ENCODE data around the gene DUSP8. TPM values are rescaled to one million over a fixed set of nuclear protein-coding genes. Genes with fewer than 3 reads are reported as not detected.

The DUSP8 gene
- total RNA-seq, 1 experiment from 2014 or later = 2.6 TPM

DNA sequence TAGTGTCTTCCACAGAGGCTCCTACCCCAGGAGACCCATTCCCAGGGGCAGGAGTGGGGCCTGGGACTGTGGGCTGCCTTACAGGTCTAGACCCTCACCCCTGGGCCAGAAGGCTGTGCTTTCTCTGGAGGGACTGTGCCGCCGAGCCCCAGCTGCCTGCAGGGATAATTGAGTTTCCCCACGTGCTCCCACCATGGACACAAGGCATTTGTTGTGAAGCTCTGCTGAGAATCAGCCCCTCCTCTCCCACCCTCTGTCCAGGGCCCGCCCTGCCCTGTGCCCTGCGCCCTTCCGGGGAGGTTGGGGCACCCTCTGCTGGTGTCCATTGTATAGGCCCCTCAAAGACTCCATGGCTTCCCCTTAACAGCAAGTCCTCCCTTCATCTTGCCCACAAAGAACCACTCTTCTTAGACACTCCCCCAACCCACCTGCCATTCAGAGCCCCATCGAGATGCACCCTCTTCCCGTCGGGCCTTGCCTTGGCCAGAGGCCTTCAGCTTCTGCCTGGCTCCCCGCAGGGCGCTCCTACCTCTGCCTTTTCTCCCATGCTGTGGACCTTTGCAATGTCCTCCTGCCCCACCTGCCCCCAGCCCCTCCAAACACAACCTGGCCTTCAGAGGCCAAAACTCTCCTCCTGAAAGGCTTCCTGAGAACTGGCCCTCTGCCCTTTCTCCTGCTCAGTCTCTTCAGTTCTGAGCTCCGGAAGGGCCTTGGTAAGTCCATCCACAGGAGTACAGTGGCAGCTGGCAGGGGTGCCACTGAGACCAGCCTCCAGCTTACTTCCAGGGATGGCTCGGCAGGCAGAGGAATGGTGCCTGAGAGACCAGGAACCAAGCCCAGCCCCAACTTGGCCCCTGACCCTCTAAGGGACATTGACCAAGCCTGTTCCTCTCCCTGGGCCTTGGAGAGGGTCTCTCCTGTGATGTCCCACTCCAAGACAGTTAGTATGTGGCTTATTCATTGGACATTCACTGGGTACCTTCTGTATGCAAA lies 22.4 kb downstream of the DUSP8 start:
- H3K9me2 ChIP-seq (ENCODE audit: insufficient read depth) = no peaks in the 10 kb centered on the region
- H3K27me3 ChIP-seq (ENCODE audit: insufficient read depth, low read depth) = peaks cover 8% of the 10 kb centered on the region; the same call in 1 of the 2 replicates
- H2AFZ ChIP-seq = no peak overlapping the region
- no peak for TF ChIP-seq CTCF (conservative IDR thresholded peaks at IDR 0.05)
- TF ChIP-seq EZH2 (IDR thresholded peaks at IDR 0.05; ENCODE audit: low read depth) = no peak
- BruUV-seq (replicated peaks) = no TSS peak
- no peak overlapping the region for H3K4me2 ChIP-seq
- peaks cover 4% of the 10 kb centered on the region for H3K4me1 ChIP-seq (replicated peaks; ENCODE audit: insufficient read depth)
- CTCF ChIA-PET = no interaction called here
- no peak for DNase-seq
- intact Hi-C loops (cut with micrococcal nuclease; ENCODE audit: unreplicated experiment) = loop anchor here (5.0 to 10.0 kb wide), 2 partner anchors 78 to 275 kb away; partner anchors contain the start of gene KRTAP5-5
- H3K36me3 ChIP-seq (ENCODE audit: low read depth) = no peaks in the 10 kb centered on the region
- H3K4me3 ChIP-seq = no peak overlapping the region
- H3K27ac ChIP-seq = no peak overlapping the region
- no peaks in the 10 kb centered on the region for H3K79me2 ChIP-seq (ENCODE audit: low read depth)
- POLR2A ChIA-PET (ENCODE audit: unreplicated experiment) = no interaction called here
- H4K20me1 ChIP-seq (ENCODE audit: insufficient read depth) = no peaks in the 10 kb centered on the region
- H3K9me3 ChIP-seq (ENCODE audit: insufficient read depth, low read depth) = no peaks in the 10 kb centered on the region
- H3F3A ChIP-seq (ENCODE audit: insufficient read depth, low read depth) = no peaks in the 10 kb centered on the region

DNA sequence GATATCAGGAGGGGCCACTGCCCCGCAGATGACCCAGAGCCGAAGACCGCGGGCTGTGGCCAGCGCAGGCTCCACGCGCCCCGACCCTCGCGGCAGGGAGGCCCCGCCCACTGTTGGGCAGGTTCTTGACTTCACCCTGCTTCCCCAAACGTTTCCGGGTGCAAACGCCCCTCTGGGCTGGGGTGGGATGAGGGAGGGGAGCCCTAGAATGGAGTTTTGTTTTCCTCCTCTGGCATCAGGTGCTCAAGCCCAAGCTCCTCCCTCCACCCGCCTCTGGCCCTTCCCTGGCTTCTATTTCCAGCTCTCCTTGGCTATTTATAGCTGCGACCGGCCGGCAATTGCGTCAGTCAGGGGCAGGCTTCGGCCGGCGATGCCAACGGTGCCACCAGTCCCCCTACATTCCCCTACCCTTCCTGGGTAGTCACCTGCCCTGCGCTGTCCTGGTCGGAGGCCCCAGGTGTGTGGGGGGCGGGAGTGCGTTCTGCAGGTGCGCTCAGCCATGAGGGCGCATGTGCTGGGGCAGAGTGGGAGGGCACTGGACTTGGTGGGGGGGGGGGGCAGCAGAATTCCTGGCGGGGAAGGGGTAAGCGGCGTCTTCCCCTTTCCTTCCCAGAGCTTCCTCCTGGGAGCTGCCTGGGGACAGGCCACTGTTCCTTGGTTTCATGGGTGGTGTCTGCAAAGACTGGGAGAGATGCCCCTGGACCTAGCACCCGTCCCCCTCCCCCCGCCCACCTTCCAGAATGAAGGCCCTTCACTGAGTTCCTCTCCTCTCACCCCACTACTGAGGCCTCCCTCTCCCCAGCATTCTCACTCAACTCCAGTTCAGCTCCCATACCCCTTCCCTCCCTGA lies 23.6 kb downstream of the DUSP8 start:
- H3K79me2 ChIP-seq (ENCODE audit: low read depth) = no peaks in the 10 kb centered on the region
- no peaks in the 10 kb centered on the region for H3F3A ChIP-seq (ENCODE audit: insufficient read depth, low read depth)
- peak; percentile 68 to 74 for DNase-seq
- H3K9me2 ChIP-seq (ENCODE audit: insufficient read depth) = no peaks in the 10 kb centered on the region
- peak overlapping the region; percentile 69; the same call in 1 of the 2 replicates for H2AFZ ChIP-seq
- no peaks in the 10 kb centered on the region for H3K36me3 ChIP-seq (ENCODE audit: low read depth)
- intact Hi-C loops (cut with micrococcal nuclease; ENCODE audit: unreplicated experiment) = loop anchor here (5.0 to 10.0 kb wide), 2 partner anchors 79 to 276 kb away; partner anchors contain the start of gene KRTAP5-5
- peak overlapping the region; percentile 75 for H3K4me2 ChIP-seq
- POLR2A ChIA-PET (ENCODE audit: unreplicated experiment) = interaction anchor here (0.6 to 1.0 kb wide), 2 partner anchors 25 to 1262 kb away, joined by 4 read pairs; no protein-coding TSS in a partner anchor
- peak overlapping the region; percentile 38; the same call in 1 of the 2 replicates for H3K4me3 ChIP-seq
- CTCF ChIA-PET = interaction anchor here (0.6 to 1.0 kb wide), 2 partner anchors 9 to 25 kb away, joined by 3 to 6 read pairs; no protein-coding TSS in a partner anchor
- TF ChIP-seq EZH2 (IDR thresholded peaks at IDR 0.05; ENCODE audit: low read depth) = no peak
- peaks cover 8% of the 10 kb centered on the region; the same call in 1 of the 2 replicates for H3K27me3 ChIP-seq (ENCODE audit: insufficient read depth, low read depth)
- BruUV-seq (replicated peaks) = TSS peak; percentile 59
- H3K4me1 ChIP-seq (replicated peaks; ENCODE audit: insufficient read depth) = no peaks in the 10 kb centered on the region; the same call in none of the 2 replicates
- H3K27ac ChIP-seq = no peak overlapping the region
- no peaks in the 10 kb centered on the region for H4K20me1 ChIP-seq (ENCODE audit: insufficient read depth)
- no peaks in the 10 kb centered on the region for H3K9me3 ChIP-seq (ENCODE audit: insufficient read depth, low read depth)

- H3K9me2 ChIP-seq (ENCODE audit: insufficient read depth) = no peaks in the 10 kb centered on the region
- no peaks in the 10 kb centered on the region for H3K79me2 ChIP-seq (ENCODE audit: low read depth)
- H3K4me2 ChIP-seq = peak overlapping the region; percentile 75; the same call in 1 of the 2 replicates
- no peak for DNase-seq
- peaks cover 8% of the 10 kb centered on the region; the same call in 1 of the 2 replicates for H3K27me3 ChIP-seq (ENCODE audit: insufficient read depth, low read depth)
- POLR2A ChIA-PET (ENCODE audit: unreplicated experiment) = interaction anchor here (1.0 kb wide), 1 partner anchor 26 kb away, joined by 4 read pairs; no protein-coding TSS in a partner anchor
- no peaks in the 10 kb centered on the region for H4K20me1 ChIP-seq (ENCODE audit: insufficient read depth)
- no peaks in the 10 kb centered on the region; the same call in none of the 2 replicates for H3K4me1 ChIP-seq (replicated peaks; ENCODE audit: insufficient read depth)
- H3K9me3 ChIP-seq (ENCODE audit: insufficient read depth, low read depth) = no peaks in the 10 kb centered on the region
- no peak for TF ChIP-seq EZH2 (IDR thresholded peaks at IDR 0.05; ENCODE audit: low read depth)
- TF ChIP-seq CTCF (conservative IDR thresholded peaks at IDR 0.05) = no peak
- no peaks in the 10 kb centered on the region for H3K36me3 ChIP-seq (ENCODE audit: low read depth)
- CTCF ChIA-PET = interaction anchor here (0.6 to 1.0 kb wide), 2 partner anchors 10 to 26 kb away, joined by 3 to 6 read pairs; no protein-coding TSS in a partner anchor
- peak overlapping the region; percentile 50; the same call in 1 of the 2 replicates for H3K4me3 ChIP-seq
- BruUV-seq (replicated peaks) = no TSS peak
- H3K27ac ChIP-seq = no peak overlapping the region
- H2AFZ ChIP-seq = no peak overlapping the region
- H3F3A ChIP-seq (ENCODE audit: insufficient read depth, low read depth) = no peaks in the 10 kb centered on the region
- intact Hi-C loops (cut with micrococcal nuclease; ENCODE audit: unreplicated experiment) = loop anchor here (2.0 to 10.0 kb wide), 3 partner anchors 27 to 277 kb away; partner anchors contain the start of gene KRTAP5-5
Observed at GRCh38 chr11:1547467-1548098, 24.5 kb downstream of the DUSP8 start.
